Measurements from ENCODE around the gene HEYL.

DNA sequence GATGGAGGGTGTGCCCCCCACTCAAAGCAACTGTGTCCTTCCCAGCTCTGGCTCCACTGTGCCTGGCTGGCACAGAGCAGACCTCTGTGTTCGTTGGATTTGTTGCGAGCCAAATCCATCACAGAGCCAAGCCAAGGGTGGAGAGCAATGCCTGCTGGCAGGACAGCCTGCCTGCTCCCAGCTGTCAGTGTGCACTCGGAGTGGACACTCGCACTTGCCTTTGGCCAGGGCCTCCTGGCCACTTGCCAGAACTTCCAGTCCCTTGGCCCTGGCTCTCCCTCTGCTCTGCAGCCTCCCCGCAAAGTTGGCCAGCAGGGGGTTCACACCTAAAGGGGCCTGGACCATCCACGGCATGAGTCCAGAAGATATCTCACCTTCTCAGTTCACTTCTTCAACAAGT is 16.4 kb downstream of the HEYL start:
- TF ChIP-seq EZH2phosphoT487 (IDR thresholded peaks at IDR 0.05; ENCODE audit: low read length) (no peak), CTCF (IDR thresholded peaks at IDR 0.05; ENCODE audit: low read length) (no peak), EZH2 (optimal IDR thresholded peaks at IDR 0.05; ENCODE audit: low read depth, low read length) (no peak)

Measured in MM.1S (cell line).